HG03439 (cell line): ENCODE data around the gene WDR44.
"Not testable (repeated sequence)": the region's sequence is repeated elsewhere in the genome, so short reads cannot be mapped to it uniquely, and the experiment has no call there.

Experiments used
- ATAC-seq: cut with Tn5 transposase; IDR thresholded peaks from one replicate; pipeline ENCODE4 v1.9.1; 2021; ENCODE audit warnings: mild to moderate bottlenecking, moderate library complexity; ENCODE audit not compliant: unreplicated experiment

Gene WDR44

DNA sequence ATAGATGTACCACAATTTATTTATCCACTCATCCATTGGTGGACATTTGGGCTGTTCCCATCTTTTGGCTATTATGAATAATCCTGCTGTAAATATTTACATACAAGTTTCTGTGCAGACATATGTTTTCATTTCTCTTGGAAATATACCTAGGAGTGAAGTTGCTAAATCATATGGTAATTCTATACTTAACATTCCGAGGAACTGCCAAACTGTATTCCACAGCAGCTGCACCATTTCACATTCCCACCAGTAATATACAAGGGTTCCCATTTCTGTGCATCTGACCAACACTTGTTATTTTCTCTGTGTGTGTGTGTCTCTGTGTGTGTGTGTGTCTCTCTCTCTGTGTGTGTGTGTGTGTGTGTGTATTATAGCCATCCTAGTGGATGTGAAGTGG lies 134.3 kb downstream of the WDR44 start:
- no peak for ATAC-seq

DNA sequence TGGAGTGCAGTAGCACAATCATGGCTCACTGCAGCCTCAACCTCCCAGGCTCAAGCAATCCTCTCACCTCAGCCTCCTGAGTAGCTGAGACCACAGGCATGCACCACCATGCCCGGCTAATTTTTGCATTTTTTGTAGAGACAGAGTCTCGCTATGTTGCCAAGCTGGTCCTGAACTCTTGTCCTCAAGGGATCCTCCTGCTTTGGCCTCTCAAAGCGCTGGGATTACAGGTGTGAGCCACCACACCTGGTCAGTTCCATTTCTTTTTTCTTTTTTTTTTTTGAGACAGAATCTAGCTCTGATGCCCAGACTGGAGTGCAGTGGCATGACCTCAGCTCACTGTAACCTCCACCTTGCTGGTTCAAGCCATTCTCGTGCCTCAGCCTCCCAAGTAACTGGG lies 136.5 kb downstream of the WDR44 start:
- ATAC-seq, result not testable (repeated sequence)

DNA sequence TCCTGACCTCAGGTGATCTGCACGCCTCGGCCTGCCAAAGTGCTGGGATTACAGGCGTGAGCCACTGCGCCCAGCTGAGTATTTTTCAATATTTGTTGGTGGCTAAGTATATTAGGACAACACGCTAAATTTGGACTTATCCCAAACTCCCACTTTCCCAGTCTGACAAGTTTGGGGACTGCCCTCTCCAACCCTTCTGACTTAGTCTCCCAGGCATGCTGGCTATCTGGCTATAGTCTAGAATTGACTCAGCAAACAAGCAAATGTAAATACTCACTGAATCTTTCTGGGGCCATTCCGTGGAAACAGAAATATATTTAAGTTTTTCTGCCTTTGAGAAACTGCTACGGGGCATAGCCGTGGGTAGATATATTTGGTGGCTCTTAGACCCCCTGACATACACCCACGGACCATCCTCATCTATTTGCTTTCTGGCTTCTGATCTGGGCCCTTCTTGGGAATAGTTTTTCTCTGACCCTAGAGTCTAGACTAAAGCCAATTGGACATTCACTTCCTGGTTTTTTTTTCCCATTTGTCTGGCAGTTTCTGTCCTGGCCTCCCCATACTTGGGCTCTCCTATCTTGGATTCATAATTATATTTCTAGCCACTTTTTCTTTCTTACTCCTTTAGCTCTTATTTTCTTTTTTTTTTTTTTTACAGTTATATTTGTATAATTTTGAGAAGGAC lies 138.5 kb downstream of the WDR44 start:
- ATAC-seq, result no peak

DNA sequence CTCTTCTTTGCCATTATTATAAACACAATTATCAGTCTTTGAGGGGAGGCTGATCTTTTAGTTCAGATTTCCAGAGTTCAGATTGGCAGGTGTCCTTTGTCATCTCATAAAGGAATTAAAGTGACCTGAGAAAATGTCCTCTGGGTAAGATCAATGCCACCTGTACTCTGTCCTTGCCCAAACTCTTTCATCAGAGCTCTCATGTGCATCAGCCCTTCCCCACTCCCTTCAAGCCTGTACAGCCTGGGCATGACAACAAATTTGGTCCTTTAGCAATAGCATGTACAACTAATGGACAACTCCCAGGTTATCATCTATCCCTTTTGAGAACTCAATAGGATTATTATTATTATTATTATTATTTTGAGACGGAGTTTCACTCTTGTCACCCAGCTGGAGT lies 140.8 kb downstream of the WDR44 start:
- ATAC-seq, result not testable (repeated sequence)

DNA sequence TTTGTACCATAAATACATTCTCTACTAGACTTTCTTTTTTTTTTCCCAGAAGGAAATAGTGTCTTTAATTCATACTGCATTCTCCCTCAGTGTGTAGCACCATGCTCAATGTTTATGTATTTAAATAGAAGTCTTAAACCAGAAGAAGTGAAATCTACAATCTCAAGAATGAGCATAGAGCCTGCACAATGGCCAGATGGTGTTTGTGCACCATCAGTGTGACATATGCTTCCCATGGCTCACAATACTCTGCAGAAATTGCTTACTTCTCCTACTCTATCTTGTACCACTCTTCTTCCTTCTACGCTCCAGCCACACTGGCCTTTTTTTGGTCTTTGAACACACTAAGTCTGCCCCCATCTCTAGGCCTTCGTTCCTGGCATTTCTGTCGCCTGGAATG lies 147.1 kb downstream of the WDR44 start:
- no peak for ATAC-seq

DNA sequence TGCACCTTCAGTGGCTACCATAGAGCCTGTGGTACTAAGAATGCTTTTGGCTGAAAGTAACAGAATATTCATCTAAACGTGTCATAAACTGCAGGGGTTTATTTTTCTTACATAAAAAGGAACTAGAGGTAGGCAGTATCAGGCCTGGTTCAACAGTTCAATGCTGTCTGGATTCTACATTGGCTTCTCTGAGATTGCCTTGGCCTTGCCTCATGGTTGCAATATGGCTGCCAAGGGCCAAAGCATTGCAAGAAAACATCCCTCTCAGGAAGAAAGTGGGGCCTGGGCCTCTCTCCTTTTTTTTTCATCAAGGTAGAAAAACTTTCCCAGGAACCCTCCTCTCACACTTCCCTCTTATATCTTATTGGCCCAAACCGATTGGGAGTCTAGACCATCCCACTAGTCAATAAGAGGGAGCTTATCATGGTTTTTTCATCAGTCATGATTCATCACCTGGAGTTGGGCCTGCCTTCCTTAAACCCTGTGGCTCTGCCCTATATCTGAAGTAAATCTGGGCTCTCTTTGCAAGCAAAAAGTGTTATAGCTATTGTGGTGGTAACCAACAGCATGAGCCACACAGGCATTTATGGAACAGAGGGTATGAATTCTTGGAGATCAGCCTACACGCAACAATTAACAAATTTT lies 147.9 kb downstream of the WDR44 start:
- no peak for ATAC-seq

DNA sequence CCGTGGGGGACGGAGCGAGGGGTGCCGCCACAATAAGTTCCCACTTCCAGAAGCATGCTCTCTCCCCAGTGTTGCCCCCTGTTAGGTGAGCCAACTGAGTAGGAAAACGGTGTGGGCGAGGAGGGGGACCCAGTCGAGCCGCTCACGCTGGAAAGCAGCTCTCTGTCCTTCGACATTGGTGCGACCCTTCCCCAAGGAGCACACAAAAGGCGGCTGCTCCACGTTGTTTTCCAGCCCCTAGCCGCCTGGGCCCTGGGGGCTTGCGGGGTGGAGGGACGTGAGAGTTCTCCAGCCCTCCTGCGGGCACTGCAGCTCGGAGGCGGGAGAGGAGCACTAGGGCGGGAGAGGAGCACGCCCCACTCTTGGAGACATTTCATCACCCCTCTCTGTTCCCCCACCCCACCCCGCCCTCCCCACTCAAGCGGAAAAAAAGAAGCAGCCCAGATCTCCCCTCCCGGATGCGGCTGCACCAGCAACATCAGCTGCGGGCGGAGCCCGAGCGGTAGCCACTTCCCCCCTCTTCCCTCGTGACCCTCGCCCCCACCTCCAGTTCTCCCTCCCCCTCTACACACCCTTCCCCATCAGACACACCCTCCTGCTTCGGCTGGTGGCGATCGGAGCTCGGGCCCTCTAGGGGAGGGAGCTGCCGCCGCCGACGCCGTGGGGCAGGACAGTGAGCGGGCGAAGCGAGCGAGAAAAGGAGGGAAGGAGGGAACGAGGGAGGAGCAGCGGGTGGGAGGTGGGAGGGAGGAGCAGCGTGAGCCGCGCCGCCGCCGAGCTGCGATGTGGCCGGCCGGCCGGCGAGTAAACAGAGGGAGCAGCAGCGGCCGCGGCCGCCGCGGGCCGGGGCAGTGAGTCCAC lies 149.4 kb downstream of the WDR44 start, which contains the start of gene DOCK11:
DOCK11 (plus strand) TSS at position 755 of the 861 bp plus-strand sequence. CDS start 157 bp downstream, outside the sequence.
- peak; percentile 54 for ATAC-seq

DNA sequence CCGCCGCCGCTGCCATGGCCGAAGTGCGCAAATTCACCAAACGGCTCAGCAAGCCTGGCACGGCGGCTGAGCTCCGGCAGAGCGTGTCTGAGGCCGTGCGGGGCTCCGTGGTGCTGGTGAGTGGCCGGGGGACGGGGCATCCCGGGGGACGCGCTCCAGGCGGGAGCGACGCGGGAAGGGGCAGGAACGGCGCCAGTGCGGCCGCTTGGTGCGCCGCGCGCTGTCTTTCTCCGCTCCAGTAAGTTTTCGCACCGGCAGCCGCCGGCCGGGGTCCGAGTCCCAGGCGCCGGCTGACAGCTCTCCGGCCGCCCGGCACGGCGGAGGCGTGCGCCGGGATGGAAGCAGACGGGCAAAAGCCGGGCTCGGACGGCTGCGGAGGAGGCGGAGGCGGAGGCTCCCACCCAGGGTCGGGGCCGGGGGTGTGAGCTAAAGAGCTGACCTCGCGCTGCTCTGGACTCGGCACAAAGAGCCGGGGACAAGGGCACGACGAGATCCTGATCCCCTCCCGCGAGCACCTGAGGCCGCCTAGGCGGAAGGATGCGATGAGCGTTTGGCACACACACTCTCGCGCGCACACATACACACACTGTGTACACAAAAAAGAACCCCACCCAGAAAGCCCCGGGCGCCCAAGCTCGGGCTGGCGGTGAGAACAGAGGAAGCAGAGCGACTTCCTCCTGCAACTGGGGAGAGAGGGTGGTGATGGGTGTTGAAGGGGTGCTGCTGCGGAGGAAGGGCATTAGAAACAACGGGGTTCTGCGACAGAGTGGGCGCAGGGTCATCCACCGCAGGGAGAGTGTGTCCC lies 150.3 kb downstream of the WDR44 start:
- ATAC-seq, result peak; percentile 58

DNA sequence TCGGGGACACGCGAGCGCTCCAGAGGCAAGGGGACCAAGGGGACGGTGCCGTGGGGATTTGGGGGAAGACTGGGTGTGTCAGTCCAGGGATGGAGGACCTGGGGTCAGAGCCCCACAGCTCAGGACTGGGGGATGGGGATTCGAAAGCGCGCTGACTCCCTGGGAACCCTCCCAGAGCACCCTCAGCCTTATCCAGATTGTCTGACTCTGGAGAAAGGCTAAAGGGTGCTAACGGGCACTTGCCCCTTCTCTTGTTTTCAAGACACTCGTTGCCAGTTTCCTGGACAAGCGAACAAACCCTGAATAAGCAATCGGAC lies 150.8 kb downstream of the WDR44 start:
- peak; percentile 8 for ATAC-seq

DNA sequence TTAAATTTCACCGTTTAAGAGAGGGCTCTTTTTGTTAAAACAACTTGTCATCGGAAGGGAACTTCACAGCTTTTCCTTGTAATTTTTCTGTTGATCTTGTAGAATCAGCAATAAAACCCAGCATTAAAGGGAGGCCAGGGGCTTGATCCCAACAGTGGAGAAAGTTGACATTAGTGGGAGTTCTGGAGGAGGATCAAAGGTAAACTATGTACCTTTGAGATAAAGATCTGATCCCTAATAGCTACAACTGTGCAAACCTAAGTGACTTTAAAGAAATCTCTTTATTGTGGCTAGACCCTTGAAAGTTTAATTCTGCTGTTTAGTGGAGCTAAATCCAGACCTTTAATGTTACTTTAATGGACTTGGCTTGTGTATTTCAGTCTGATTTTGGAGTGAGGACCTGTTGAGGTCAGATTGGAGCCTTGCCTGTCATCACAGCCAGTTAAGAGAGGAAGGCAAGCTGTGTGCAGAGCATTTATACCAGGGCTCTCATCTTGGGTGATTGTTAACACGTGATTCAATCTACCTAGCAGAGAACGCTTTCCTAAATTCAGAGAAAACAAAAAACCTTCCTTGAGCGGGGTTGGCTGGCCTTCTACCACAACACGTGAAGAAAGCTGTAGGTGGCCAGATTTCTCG lies 151.4 kb downstream of the WDR44 start:
- no peak for ATAC-seq

DNA sequence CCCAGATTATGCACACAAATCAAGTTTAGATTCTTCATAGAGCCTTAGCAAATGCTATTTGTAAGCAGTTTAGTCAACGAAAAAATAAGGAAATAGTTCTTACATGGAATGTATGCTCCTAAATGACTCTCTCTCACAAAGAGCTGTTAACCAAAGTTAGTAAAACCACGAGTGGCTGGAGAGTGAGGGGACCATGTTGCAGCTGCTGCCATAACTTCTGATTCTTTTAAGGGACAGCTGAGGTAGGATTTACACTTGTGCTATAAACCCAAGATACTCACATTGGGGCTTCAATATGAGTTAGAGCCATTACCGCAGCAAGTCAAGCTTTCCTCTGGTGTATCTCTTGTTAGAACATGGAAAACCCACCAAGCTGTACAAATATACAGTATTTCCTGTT lies 152.4 kb downstream of the WDR44 start:
- ATAC-seq, result no peak

DNA sequence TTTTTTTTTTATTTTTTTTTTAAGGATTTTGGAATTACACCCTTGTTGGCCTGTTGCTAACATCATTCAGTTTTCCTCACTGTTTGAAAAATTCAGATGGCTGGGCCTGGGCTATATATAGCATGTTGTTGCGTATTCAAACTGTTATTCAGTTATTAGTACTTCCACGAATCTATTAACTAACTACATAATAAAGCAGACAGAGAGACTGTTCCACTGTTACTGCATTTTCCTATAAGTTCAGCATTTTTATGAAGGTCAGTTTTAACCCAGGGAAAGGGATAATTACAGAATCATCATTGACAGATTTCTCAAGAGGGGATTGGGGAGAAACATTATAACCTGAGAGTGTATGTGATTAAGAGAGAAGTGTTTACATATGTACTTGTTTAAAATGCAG lies 152.8 kb downstream of the WDR44 start:
- no peak for ATAC-seq

DNA sequence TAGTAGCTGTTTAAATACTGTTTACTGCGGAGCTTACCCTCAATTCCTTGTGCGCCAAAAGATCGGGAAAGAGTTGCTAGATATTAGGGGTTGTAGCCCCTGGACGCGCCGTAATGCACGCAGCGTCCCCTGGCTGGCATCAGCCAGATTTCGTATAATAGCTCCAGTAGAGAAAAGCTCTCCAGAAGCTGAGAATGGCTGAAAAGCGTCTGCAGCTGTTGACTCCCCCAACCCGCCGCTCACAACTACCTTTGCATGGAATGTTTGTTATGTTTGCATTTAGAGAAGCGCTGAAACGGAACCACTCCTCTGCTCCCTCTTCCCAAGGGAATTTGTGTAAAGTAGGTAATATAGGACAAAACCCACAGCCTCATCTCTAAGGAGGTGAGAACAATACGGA lies 153.4 kb downstream of the WDR44 start:
- no peak for ATAC-seq
